ENCODE results near the gene L3MBTL4. TPM values are rescaled to one million over a fixed set of nuclear protein-coding genes. Genes with fewer than 3 reads are reported as not detected.

Gene L3MBTL4
- total and polyA plus RNA-seq, 9 donors, result 4.2 to 79.1 (median 23.7) TPM

GRCh38 chr18:6327895-6328620, 86.7 kb downstream of the L3MBTL4 start:
- Histone ChIP-seq H3K36me3 (no peaks in the 10 kb centered on the region), H3K27me3 (no peaks in the 10 kb centered on the region), H3K27ac (no peak overlapping the region), H3K4me1 (ENCODE audit: insufficient read depth) (no peaks in the 10 kb centered on the region), H3K4me3 (no peak overlapping the region), H3K9me3 (peaks cover 0 to 11% of the 10 kb centered on the region in 2 donors)
- intact Hi-C loops (cut with DNase I), result no loop called here
- no peak for DNase-seq
- no peak for TF ChIP-seq EP300 (IDR thresholded peaks at IDR 0.05)
- TF ChIP-seq POLR2A (IDR thresholded peaks at IDR 0.05), result no peak
- TF ChIP-seq, protein P1, sequence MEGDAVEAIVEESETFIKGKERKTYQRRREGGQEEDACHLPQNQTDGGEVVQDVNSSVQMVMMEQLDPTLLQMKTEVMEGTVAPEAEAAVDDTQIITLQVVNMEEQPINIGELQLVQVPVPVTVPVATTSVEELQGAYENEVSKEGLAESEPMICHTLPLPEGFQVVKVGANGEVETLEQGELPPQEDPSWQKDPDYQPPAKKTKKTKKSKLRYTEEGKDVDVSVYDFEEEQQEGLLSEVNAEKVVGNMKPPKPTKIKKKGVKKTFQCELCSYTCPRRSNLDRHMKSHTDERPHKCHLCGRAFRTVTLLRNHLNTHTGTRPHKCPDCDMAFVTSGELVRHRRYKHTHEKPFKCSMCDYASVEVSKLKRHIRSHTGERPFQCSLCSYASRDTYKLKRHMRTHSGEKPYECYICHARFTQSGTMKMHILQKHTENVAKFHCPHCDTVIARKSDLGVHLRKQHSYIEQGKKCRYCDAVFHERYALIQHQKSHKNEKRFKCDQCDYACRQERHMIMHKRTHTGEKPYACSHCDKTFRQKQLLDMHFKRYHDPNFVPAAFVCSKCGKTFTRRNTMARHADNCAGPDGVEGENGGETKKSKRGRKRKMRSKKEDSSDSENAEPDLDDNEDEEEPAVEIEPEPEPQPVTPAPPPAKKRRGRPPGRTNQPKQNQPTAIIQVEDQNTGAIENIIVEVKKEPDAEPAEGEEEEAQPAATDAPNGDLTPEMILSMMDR (IDR thresholded peaks at IDR 0.05), result no peak
- 77 to 86% (median 83%) methylated on average over 2 of the region's 2 CpGs for WGBS, 3 donors

- 85 to 90% (median 87%) methylated on average over 4 of the region's 4 CpGs for WGBS, 3 donors
- intact Hi-C loops (cut with DNase I), result no loop called here
Observed at GRCh38 chr18:6327485-6327884, 87.2 kb downstream of the L3MBTL4 start.

DNA sequence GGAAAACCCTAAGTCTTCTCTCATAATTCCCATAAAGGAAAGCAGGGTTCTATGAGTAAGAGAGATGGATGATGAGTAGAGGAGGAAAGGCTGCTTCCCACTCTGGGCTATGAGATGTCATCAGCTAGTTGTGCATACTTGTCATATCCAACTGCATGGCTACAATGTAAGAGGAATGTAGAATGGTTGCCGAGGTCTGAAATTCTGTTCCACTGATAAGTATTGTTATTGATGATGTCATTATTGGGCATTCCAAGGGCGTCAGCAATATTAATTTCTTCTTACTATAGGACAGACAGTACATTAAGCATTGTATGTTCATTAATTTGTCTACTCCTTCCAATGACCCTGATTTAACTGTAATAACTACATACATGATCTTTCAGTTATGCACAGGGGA, 88.1 kb downstream of the L3MBTL4 start:
- TF ChIP-seq POLR2A (IDR thresholded peaks at IDR 0.05) (no peak), EP300 (IDR thresholded peaks at IDR 0.05) (no peak)
- TF ChIP-seq, protein P1 (IDR thresholded peaks at IDR 0.05), result no peak
- Histone ChIP-seq H3K4me3 (no peak overlapping the region), H3K9me3 (peaks cover 0 to 11% of the 10 kb centered on the region in 2 donors), H3K27me3 (no peaks in the 10 kb centered on the region), H3K4me1 (ENCODE audit: insufficient read depth) (no peaks in the 10 kb centered on the region), H3K27ac (no peak overlapping the region), H3K36me3 (no peaks in the 10 kb centered on the region)
- intact Hi-C loops (cut with DNase I), result no loop called here
- WGBS, 3 donors, result 75 to 86% (median 78%) methylated on average over 2 of the region's 2 CpGs
- no peak for DNase-seq

More at GRCh38 chr18:6327485-6327884, 87.2 kb downstream of the L3MBTL4 start:
- Histone ChIP-seq H3K9me3 (peaks cover 0 to 11% of the 10 kb centered on the region in 2 donors), H3K4me3 (no peak overlapping the region), H3K4me1 (ENCODE audit: insufficient read depth) (no peaks in the 10 kb centered on the region), H3K36me3 (no peaks in the 10 kb centered on the region), H3K27me3 (no peaks in the 10 kb centered on the region), H3K27ac (no peak overlapping the region)
- TF ChIP-seq EP300 (IDR thresholded peaks at IDR 0.05) (no peak), POLR2A (IDR thresholded peaks at IDR 0.05) (no peak)
- TF ChIP-seq, protein P1 (IDR thresholded peaks at IDR 0.05), result no peak
- DNase-seq, result no peak

DNA sequence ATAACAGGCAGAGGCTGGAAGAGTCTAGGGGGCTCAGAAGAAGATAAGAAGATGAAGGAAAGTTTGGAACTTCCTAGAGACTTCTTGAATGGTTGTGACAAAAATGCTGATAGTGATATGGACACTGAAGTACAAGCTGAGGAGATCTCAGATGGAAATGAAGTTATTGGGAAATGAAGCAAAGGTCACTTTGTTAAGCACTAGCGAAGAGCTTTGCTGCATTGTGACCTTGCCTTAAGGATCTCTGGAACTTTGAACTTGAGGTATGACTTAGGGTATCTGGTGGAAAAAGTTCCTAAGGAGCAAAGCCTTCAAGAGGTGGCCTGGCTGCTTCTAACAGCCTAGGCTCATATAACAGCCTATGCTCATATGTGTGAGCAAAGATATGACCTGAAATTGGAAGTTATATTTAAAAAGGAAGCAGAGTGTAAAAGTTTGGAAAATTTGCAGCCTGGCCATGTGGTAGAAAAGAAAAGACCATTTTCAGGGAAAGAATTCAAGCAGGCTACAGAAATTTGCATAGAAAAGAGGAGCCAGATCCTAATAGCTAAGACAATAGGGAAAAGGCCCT, 91.3 kb downstream of the L3MBTL4 start:
- DNase-seq, result no peak
- Histone ChIP-seq H3K27me3 (no peaks in the 10 kb centered on the region), H3K9me3 (peaks cover 0 to 11% of the 10 kb centered on the region in 2 donors), H3K36me3 (no peaks in the 10 kb centered on the region), H3K4me3 (no peak overlapping the region), H3K27ac (no peak overlapping the region), H3K4me1 (ENCODE audit: insufficient read depth) (no peaks in the 10 kb centered on the region)
- intact Hi-C loops (cut with DNase I), result no loop called here
- TF ChIP-seq, protein P1 (IDR thresholded peaks at IDR 0.05), result no peak
- TF ChIP-seq POLR2A (IDR thresholded peaks at IDR 0.05) (no peak), EP300 (IDR thresholded peaks at IDR 0.05) (no peak)
- 79 to 97% (median 91%) methylated on average over 1 of the region's 1 CpG for WGBS, 3 donors
